HepG2 (cell line): ENCODE measurements around the gene TH. TPM values are rescaled to one million over a fixed set of nuclear protein-coding genes. Genes with fewer than 3 reads are reported as not detected.
A peak's percentile ranks its signal among the peaks of the same experiment; 100 is the strongest.

Experiments
- ADNP ChIP-seq: sonication (generic); formaldehyde crosslinking; IDR thresholded peaks from 2 replicates; pipeline ENCODE4 v1.4.0; 2020; ENCODE audit warnings: missing genetic modification reagents
- HDAC1 ChIP-seq: sonication (generic); formaldehyde crosslinking; IDR thresholded peaks from 2 replicates; pipeline ENCODE4 v1.5.1; 2020; ENCODE audit warnings: mild to moderate bottlenecking, missing genetic modification reagents
- MED13 ChIP-seq: sonication (generic); formaldehyde crosslinking; IDR thresholded peaks from 2 replicates; pipeline ENCODE4 v1.5.0; 2020; ENCODE audit warnings: missing genetic modification reagents
- MYC ChIP-seq: sonication (generic); formaldehyde crosslinking; IDR thresholded peaks from 2 replicates; pipeline ENCODE4 v1.9.0; 2021; ENCODE audit warnings: missing genetic modification reagents, borderline replicate concordance
- RCOR2 ChIP-seq: IDR thresholded peaks from 2 replicates; pipeline ENCODE4 v1.6.1; 2016; ENCODE audit warnings: missing biosample characterization, missing genetic modification reagents
- REL ChIP-seq: sonication (generic); formaldehyde crosslinking; conservative IDR thresholded peaks from 2 replicates; pipeline ENCODE4 v1.8.0; 2022; ENCODE audit warnings: mild to moderate bottlenecking, missing genetic modification reagents, moderate library complexity
- RXRB ChIP-seq: IDR thresholded peaks from 2 replicates; pipeline ENCODE4 v1.6.1; 2016; ENCODE audit warnings: borderline replicate concordance, missing genetic modification reagents, missing compliant biosample characterization
- SNRNP70 ChIP-seq: fragments of 200-400 bp; formaldehyde crosslinking; IDR thresholded peaks from 2 replicates; pipeline ENCODE4 v1.6.1; 2017; ENCODE audit warnings: mild to moderate bottlenecking, low read depth, low read length, moderate library complexity
- ZNF367 ChIP-seq: sonication (generic); formaldehyde crosslinking; IDR thresholded peaks from 2 replicates; pipeline ENCODE4 v1.4.0; 2020; ENCODE audit warnings: missing genetic modification reagents, borderline replicate concordance
- polyA plus RNA-seq, 8 experiments: library from polyadenylated mRNA; depleted of rRNA in 3 of 8; stranded (reverse) in 7 of 8; unstranded in 1 of 8; fragments of >200 nt; fragmentation: Illumina TruSeq in 4 of 8; extraction: Trizol in 4 of 8; gene quantifications; 2 replicates each; pipeline versions ENCODE4 v1.2.1 to v1.2.3, GENCODE V29; 2011 to 2016; ENCODE audit warnings: low read depth in 4 of 8, missing spikeins in 1 of 8, mixed read lengths in 1 of 8; ENCODE audit not compliant: insufficient read depth in 1 of 8
- total RNA-seq, 5 experiments: library from RNA; depleted of rRNA; stranded (reverse); fragments of >200 nt; fragmentation: Illumina TruSeq; extraction: Trizol; gene quantifications; 2 replicates each; pipeline ENCODE4 v1.2.3, GENCODE V29; 2016; ENCODE audit warnings: low read depth in 1 of 5
- TF ChIP-seq, protein P1 (sequence below): sonication (generic); formaldehyde crosslinking; IDR thresholded peaks from 2 replicates; pipeline ENCODE4 v1.5.0; 2020; ENCODE audit warnings: mild to moderate bottlenecking, missing genetic modification reagents, borderline replicate concordance
- TF ChIP-seq, protein P2 (sequence below): sonication (generic); formaldehyde crosslinking; IDR thresholded peaks from 2 replicates; pipeline ENCODE4 v1.5.0; 2020; ENCODE audit warnings: missing genetic modification reagents, mild to moderate bottlenecking, borderline replicate concordance
- TF ChIP-seq, protein P3 (sequence below): sonication (generic); formaldehyde crosslinking; IDR thresholded peaks from 2 replicates; pipeline ENCODE4 v1.8.0; 2022; ENCODE audit warnings: mild to moderate bottlenecking, missing genetic modification reagents
- TF ChIP-seq, protein P4 (sequence below): sonication (generic); formaldehyde crosslinking; IDR thresholded peaks from 2 replicates; pipeline ENCODE4 v1.4.0; 2020; ENCODE audit warnings: mild to moderate bottlenecking, missing genetic modification reagents
- TF ChIP-seq, protein P5 (sequence below): sonication (generic); formaldehyde crosslinking; IDR thresholded peaks from 2 replicates; pipeline ENCODE4; 2020; ENCODE audit warnings: missing genetic modification reagents, mild to moderate bottlenecking, borderline replicate concordance

Gene TH
- total and polyA plus RNA-seq, 2 of the 13 experiments (the other 11 are each of a cell fraction or from before 2014, with no cell fraction given), result 0.36 TPM; not detected in 1

DNA sequence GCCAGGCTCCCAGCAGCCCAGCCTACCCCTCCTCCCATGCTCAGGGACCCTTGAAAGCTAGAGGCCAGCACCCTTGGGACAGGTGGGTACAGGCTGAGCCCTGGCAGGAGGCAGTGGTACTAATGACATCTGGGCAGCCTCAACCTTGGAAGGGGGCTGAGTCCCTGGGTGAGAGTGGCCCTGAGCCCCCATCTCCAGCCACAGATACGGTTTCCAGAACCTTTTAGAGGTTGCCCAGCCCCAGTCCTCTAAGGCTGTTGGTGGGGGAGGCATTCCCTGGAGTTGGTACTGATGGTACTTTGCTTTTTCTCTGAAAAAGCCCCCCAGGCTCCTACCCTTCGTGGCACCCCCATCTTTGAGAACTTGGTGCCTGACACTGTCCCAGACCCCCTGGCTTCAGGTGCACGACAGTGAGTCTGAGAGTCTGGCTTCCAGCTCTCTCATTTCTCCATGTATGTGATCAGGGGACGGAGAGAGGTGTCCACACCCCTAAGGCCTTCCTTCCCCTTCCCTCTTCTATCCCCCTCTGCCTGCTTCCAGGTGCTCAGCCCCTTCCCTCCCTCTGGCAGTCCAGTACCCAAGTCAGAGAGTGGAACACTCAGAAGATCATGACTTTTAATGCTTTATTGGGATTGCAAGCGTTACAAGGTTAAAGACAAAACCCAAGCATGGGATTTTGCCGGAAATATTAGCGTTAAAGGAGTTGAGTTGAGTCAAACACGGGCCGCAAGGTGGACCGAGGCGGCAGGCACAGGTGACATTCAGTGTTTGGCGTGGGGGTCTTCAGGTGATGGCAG lies 42.9 kb downstream of the TH start (continued):
- TF ChIP-seq, protein P1, sequence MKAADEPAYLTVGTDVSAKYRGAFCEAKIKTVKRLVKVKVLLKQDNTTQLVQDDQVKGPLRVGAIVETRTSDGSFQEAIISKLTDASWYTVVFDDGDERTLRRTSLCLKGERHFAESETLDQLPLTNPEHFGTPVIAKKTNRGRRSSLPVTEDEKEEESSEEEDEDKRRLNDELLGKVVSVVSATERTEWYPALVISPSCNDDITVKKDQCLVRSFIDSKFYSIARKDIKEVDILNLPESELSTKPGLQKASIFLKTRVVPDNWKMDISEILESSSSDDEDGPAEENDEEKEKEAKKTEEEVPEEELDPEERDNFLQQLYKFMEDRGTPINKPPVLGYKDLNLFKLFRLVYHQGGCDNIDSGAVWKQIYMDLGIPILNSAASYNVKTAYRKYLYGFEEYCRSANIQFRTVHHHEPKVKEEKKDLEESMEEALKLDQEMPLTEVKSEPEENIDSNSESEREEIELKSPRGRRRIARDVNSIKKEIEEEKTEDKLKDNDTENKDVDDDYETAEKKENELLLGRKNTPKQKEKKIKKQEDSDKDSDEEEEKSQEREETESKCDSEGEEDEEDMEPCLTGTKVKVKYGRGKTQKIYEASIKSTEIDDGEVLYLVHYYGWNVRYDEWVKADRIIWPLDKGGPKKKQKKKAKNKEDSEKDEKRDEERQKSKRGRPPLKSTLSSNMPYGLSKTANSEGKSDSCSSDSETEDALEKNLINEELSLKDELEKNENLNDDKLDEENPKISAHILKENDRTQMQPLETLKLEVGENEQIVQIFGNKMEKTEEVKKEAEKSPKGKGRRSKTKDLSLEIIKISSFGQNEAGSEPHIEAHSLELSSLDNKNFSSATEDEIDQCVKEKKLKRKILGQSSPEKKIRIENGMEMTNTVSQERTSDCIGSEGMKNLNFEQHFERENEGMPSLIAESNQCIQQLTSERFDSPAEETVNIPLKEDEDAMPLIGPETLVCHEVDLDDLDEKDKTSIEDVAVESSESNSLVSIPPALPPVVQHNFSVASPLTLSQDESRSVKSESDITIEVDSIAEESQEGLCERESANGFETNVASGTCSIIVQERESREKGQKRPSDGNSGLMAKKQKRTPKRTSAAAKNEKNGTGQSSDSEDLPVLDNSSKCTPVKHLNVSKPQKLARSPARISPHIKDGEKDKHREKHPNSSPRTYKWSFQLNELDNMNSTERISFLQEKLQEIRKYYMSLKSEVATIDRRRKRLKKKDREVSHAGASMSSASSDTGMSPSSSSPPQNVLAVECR (CRISPR knock-in tag), result no peak
- TF ChIP-seq ZNF367 (CRISPR knock-in tag) (no peak), RXRB (no peak), REL (CRISPR knock-in tag) (no peak; the same call in none of the 2 replicates), ADNP (no peak), MYC (CRISPR knock-in tag) (no peak; the same call in 1 of the 2 replicates), MED13 (no peak), HDAC1 (CRISPR knock-in tag) (no peak; the same call in 1 of the 2 replicates), SNRNP70 (no peak), RCOR2 (CRISPR knock-in tag) (no peak)
- TF ChIP-seq, protein P2, sequence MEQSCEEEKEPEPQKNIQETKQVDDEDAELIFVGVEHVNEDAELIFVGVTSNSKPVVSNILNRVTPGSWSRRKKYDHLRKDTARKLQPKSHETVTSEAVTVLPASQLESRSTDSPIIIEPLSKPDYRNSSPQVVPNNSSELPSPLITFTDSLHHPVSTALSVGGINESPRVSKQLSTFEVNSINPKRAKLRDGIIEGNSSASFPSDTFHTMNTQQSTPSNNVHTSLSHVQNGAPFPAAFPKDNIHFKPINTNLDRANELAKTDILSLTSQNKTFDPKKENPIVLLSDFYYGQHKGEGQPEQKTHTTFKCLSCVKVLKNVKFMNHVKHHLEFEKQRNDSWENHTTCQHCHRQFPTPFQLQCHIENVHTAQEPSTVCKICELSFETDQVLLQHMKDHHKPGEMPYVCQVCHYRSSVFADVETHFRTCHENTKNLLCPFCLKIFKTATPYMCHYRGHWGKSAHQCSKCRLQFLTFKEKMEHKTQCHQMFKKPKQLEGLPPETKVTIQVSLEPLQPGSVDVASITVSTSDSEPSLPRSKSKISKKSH (CRISPR knock-in tag), result peak; percentile 18; the same call in 1 of the 2 replicates
- TF ChIP-seq, protein P3, sequence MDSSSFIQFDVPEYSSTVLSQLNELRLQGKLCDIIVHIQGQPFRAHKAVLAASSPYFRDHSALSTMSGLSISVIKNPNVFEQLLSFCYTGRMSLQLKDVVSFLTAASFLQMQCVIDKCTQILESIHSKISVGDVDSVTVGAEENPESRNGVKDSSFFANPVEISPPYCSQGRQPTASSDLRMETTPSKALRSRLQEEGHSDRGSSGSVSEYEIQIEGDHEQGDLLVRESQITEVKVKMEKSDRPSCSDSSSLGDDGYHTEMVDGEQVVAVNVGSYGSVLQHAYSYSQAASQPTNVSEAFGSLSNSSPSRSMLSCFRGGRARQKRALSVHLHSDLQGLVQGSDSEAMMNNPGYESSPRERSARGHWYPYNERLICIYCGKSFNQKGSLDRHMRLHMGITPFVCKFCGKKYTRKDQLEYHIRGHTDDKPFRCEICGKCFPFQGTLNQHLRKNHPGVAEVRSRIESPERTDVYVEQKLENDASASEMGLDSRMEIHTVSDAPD, result no peak
- TF ChIP-seq, protein P4, sequence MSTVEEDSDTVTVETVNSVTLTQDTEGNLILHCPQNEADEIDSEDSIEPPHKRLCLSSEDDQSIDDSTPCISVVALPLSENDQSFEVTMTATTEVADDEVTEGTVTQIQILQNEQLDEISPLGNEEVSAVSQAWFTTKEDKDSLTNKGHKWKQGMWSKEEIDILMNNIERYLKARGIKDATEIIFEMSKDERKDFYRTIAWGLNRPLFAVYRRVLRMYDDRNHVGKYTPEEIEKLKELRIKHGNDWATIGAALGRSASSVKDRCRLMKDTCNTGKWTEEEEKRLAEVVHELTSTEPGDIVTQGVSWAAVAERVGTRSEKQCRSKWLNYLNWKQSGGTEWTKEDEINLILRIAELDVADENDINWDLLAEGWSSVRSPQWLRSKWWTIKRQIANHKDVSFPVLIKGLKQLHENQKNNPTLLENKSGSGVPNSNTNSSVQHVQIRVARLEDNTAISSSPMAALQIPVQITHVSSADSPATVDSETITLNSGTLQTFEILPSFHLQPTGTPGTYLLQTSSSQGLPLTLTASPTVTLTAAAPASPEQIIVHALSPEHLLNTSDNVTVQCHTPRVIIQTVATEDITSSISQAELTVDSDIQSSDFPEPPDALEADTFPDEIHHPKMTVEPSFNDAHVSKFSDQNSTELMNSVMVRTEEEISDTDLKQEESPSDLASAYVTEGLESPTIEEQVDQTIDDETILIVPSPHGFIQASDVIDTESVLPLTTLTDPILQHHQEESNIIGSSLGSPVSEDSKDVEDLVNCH (CRISPR knock-in tag), result no peak
- TF ChIP-seq, protein P5, sequence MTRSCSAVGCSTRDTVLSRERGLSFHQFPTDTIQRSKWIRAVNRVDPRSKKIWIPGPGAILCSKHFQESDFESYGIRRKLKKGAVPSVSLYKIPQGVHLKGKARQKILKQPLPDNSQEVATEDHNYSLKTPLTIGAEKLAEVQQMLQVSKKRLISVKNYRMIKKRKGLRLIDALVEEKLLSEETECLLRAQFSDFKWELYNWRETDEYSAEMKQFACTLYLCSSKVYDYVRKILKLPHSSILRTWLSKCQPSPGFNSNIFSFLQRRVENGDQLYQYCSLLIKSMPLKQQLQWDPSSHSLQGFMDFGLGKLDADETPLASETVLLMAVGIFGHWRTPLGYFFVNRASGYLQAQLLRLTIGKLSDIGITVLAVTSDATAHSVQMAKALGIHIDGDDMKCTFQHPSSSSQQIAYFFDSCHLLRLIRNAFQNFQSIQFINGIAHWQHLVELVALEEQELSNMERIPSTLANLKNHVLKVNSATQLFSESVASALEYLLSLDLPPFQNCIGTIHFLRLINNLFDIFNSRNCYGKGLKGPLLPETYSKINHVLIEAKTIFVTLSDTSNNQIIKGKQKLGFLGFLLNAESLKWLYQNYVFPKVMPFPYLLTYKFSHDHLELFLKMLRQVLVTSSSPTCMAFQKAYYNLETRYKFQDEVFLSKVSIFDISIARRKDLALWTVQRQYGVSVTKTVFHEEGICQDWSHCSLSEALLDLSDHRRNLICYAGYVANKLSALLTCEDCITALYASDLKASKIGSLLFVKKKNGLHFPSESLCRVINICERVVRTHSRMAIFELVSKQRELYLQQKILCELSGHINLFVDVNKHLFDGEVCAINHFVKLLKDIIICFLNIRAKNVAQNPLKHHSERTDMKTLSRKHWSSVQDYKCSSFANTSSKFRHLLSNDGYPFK (CRISPR knock-in tag), result no peak
